AG09309 (cell line): ENCODE results near the gene PXN.
"Not testable (repeated sequence)": the region's sequence is repeated elsewhere in the genome, so short reads cannot be mapped to it uniquely, and the experiment has no call there.

Experiments
- DNase-seq: peaks from one replicate; pipeline ENCODE4 v3.0.0-alpha.2; 2010; ENCODE audit warnings: low read depth
- H3K4me3 ChIP-seq: 2 replicates; pipeline ENCODE4 v1.5.1; 2011; ENCODE audit warnings: mild to moderate bottlenecking, low read depth, low read length, moderate library complexity; ENCODE audit not compliant: control insufficient read depth
- TF ChIP-seq, protein P1 (sequence below): IDR thresholded peaks from 2 replicates; pipeline ENCODE4 v1.5.1; 2011; ENCODE audit warnings: mild to moderate bottlenecking, low read depth, low read length, inconsistent platforms; ENCODE audit not compliant: insufficient read depth, control insufficient read depth; ENCODE audit errors: missing control alignments

PXN gene

DNA sequence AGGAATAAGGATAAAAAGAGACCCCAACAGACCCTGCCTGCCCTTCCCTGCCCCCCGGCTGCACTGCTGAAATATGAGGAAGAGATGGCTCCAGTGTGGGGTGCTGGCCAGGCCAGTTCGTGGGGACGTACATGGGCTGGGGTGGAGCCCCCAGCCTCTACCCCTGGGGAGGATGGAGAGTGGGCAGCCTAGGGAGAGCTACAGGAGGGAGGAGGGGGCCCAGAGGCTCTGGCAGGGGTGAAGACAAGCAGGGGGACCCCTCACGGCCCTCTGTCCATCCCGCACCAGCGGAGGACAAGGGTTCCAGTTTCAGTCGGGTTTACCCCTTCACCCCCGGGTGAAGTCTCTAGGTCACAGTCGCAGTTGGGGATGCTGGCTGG is 53.6 kb downstream of the PXN start:
- TF ChIP-seq, protein P1, sequence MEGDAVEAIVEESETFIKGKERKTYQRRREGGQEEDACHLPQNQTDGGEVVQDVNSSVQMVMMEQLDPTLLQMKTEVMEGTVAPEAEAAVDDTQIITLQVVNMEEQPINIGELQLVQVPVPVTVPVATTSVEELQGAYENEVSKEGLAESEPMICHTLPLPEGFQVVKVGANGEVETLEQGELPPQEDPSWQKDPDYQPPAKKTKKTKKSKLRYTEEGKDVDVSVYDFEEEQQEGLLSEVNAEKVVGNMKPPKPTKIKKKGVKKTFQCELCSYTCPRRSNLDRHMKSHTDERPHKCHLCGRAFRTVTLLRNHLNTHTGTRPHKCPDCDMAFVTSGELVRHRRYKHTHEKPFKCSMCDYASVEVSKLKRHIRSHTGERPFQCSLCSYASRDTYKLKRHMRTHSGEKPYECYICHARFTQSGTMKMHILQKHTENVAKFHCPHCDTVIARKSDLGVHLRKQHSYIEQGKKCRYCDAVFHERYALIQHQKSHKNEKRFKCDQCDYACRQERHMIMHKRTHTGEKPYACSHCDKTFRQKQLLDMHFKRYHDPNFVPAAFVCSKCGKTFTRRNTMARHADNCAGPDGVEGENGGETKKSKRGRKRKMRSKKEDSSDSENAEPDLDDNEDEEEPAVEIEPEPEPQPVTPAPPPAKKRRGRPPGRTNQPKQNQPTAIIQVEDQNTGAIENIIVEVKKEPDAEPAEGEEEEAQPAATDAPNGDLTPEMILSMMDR = no peak
- DNase-seq = no peak
- H3K4me3 ChIP-seq = no peak overlapping the region

DNA sequence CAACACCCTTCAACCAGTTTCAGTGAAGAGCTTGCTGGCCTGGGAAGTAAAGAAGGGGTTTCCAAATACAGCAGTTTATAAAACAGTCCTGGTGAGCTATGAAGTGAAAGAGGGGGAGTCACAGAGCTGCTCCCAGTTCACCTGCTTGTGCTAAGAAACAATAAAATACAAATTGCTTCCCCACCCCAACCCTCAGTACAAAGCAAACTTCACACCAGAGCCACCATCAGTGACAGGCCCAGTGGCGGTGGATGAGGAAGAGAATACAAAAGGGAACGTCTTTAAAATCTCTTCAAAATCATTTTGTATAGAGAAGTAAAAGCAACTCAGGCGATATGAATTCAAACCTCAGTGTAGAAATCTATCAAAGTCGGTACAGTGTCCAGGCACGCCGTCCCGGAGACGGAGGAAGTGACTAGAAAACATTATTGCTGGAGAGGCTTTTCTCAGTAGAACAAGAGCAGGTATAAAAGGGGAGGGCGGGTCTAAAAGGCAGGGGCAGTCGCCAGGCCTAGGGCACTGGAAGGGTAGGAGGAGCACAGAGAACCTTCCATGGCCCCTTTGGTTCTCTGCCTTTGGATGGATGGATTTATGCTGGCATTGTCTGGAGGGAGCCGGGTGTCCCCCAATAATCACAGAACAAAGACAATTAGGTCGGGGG is 54.2 kb downstream of the PXN start:
- no peak overlapping the region for H3K4me3 ChIP-seq
- TF ChIP-seq, protein P1 = no peak
- DNase-seq = no peak

DNA sequence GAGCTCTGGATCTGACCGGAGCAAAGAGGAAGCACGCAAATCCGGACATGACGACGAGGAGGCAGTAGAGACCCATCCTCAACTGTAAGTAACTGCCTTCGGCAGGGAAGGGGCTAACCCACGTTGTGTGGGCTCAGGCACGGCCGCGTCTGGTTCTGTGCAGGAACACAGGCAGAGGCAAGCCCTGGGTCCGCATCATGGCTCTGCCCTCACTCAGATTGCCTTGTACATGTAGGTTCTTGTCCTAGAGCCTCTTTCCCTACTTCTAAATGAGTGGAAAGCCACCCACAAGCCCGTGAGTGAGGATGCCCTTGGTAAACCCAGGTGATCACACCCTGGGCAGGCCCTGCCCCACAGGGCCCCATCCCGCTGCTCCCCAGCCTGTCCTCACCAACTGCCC is 55.7 kb downstream of the PXN start:
- TF ChIP-seq, protein P1 = no peak
- DNase-seq = no peak

DNA sequence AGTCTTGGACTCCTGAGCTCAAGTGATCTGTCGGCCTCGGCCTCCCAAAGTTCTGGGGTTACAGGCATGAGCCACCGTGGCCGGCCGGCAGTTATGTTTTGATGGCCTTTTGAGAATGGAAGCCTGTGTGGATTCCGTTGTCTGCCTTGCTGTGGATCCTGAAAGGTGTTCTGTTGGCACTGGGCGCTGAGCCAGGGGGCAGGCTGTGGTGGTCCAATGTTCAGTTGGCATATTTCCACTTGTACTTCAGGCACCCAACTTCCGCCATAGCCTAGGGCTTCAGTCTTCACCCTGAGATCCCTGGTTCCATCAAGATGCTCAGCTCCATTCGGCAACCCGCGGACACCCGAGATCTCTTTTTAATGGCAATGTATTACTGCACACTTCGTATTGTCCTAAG is 58.3 kb downstream of the PXN start:
- no peak for DNase-seq

More for the DNA sequence above, 55.7 kb downstream of the PXN start:
- no peak overlapping the region for H3K4me3 ChIP-seq

DNA sequence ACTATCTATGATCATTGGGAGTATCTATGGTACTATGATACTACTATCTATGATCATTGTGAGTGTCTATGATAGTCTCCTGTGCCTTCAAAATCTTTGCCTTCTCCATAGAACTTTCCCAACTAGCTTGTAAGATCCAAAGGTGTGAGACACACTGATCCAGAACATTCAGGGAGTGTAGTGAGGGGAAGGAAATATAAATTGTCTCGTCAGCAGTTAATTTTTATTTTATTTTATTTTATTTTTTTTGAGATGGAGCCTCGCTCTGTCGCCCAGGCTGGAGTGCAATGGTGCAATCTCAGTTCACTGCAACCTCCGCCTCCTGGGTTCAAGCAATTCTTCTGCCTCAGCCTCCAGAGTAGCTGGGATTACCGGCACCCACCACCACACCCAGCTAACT is 58.7 kb downstream of the PXN start:
- not testable (repeated sequence) for DNase-seq, H3K4me3 ChIP-seq

More for the DNA sequence above, 58.3 kb downstream of the PXN start:
- no peak overlapping the region for H3K4me3 ChIP-seq
- TF ChIP-seq, protein P1 = no peak

DNA sequence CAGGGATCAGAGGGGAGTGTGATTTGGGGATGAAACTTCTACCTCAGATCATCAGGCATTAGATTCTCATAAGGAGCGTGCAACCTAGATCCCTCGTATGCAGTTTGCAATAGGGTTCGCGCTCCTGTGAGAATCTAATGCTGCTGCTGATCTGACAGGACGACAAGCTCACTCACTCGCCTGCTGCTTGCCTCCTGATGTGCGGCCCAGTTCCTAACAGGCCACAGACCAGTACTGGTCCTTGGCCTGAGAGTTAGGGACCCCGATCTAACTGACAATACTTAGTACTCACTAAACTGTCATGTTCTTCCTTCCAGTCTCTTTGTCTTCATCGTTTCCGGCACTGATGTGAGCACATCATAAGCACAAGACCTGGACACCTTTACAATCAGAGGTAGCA is 59.3 kb downstream of the PXN start:
- TF ChIP-seq, protein P1 = no peak
- no peak overlapping the region for H3K4me3 ChIP-seq
- DNase-seq = no peak

DNA sequence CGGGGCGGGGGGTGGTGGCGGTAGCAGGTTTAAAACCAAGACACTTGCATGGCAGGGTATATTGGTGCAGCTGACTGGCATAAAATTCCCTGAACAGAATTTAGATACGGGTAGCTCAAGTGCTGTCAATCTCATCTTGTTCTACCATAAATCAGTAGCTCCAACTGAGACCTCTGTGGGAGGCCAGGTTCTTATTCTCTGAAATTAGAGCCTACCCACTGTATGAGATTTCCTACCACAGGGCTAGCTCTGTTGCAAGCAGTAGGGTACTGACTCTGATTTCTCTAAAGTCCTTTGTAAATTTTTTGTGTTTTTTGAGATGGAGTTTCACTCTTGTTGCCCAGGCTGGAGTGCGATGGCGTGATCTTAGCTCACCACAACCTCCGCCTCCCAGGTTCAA is 61.4 kb downstream of the PXN start:
- DNase-seq = no peak
- TF ChIP-seq, protein P1 = no peak
- H3K4me3 ChIP-seq = no peak overlapping the region
